Activated naive CD8-positive, alpha-beta T cell (primary cell): ENCODE results near the gene ENDOD1.

Source experiments
- H3K27ac Mint-ChIP-seq: one replicate; pipeline ENCODE4 v1.8.0; 2021; ENCODE audit warnings: mixed read lengths
- H3K27me3 Mint-ChIP-seq: one replicate; pipeline ENCODE4 v1.8.0; 2021; ENCODE audit warnings: mixed read lengths
- H3K36me3 Mint-ChIP-seq: one replicate; pipeline ENCODE4 v1.8.0; 2021; ENCODE audit warnings: mixed read lengths
- H3K4me1 Mint-ChIP-seq: one replicate; pipeline ENCODE4 v1.8.0; 2021; ENCODE audit warnings: low read depth, mixed read lengths
- H3K4me3 Mint-ChIP-seq: one replicate; pipeline ENCODE4 v1.8.0; 2021; ENCODE audit warnings: mild to moderate bottlenecking, mixed read lengths
- H3K9me3 Mint-ChIP-seq: one replicate; pipeline ENCODE4 v1.8.0; 2021; ENCODE audit warnings: low read depth, mixed read lengths

The ENDOD1 gene

GRCh38 chr11:95086836-95087570 lies 2.6 kb upstream of the ENDOD1 start:
- Mint-ChIP-seq H3K4me1 (peaks cover 46% of the 10 kb centered on the region), H3K4me3 (no peak overlapping the region), H3K36me3 (no peaks in the 10 kb centered on the region), H3K27me3 (no peaks in the 10 kb centered on the region), H3K9me3 (no peaks in the 10 kb centered on the region), H3K27ac (no peak overlapping the region)

GRCh38 chr11:95088946-95089619 lies 563 bp upstream of the ENDOD1 start:
- peaks cover 62% of the 10 kb centered on the region for H3K4me1 Mint-ChIP-seq
- peaks cover 5% of the 10 kb centered on the region for H3K36me3 Mint-ChIP-seq
- peak overlapping the region; percentile 96 for H3K27ac Mint-ChIP-seq
- no peaks in the 10 kb centered on the region for H3K27me3 Mint-ChIP-seq
- peak overlapping the region; percentile 83 for H3K4me3 Mint-ChIP-seq
- H3K9me3 Mint-ChIP-seq, result no peaks in the 10 kb centered on the region

GRCh38 chr11:95091663-95092180 lies 2.1 kb downstream of the ENDOD1 start:
- Mint-ChIP-seq H3K27ac (peak overlapping the region; percentile 17), H3K4me3 (peak overlapping the region; percentile 92), H3K4me1 (peaks cover 72% of the 10 kb centered on the region), H3K27me3 (no peaks in the 10 kb centered on the region), H3K9me3 (no peaks in the 10 kb centered on the region), H3K36me3 (peaks cover 9% of the 10 kb centered on the region)

GRCh38 chr11:95092549-95093324 lies 3.1 kb downstream of the ENDOD1 start:
- Mint-ChIP-seq H3K27me3 (no peaks in the 10 kb centered on the region), H3K4me3 (peak overlapping the region; percentile 92), H3K4me1 (peaks cover 77% of the 10 kb centered on the region), H3K36me3 (peaks cover 12% of the 10 kb centered on the region), H3K27ac (peak overlapping the region; percentile 30), H3K9me3 (no peaks in the 10 kb centered on the region)

- Mint-ChIP-seq H3K36me3 (peaks cover 12% of the 10 kb centered on the region), H3K4me3 (peak overlapping the region; percentile 69), H3K27ac (no peak overlapping the region), H3K4me1 (peaks cover 77% of the 10 kb centered on the region), H3K27me3 (no peaks in the 10 kb centered on the region), H3K9me3 (no peaks in the 10 kb centered on the region)
Observed at GRCh38 chr11:95093548-95093947, 3.9 kb downstream of the ENDOD1 start.

GRCh38 chr11:95095858-95096587 lies 6.4 kb downstream of the ENDOD1 start:
- Mint-ChIP-seq H3K4me1 (peaks cover 59% of the 10 kb centered on the region), H3K27ac (peak overlapping the region; percentile 38), H3K4me3 (peak overlapping the region; percentile 48), H3K9me3 (no peaks in the 10 kb centered on the region), H3K36me3 (peaks cover 14% of the 10 kb centered on the region), H3K27me3 (no peaks in the 10 kb centered on the region)

- Mint-ChIP-seq H3K9me3 (no peaks in the 10 kb centered on the region), H3K27ac (no peak overlapping the region), H3K4me1 (peaks cover 48% of the 10 kb centered on the region), H3K4me3 (no peak overlapping the region), H3K27me3 (no peaks in the 10 kb centered on the region), H3K36me3 (peaks cover 14% of the 10 kb centered on the region)
Observed at GRCh38 chr11:95097209-95097608, 7.6 kb downstream of the ENDOD1 start.

- H3K36me3 Mint-ChIP-seq, result peaks cover 9% of the 10 kb centered on the region
- no peak overlapping the region for H3K27ac Mint-ChIP-seq
- H3K9me3 Mint-ChIP-seq, result no peaks in the 10 kb centered on the region
- no peaks in the 10 kb centered on the region for H3K27me3 Mint-ChIP-seq
- peaks cover 34% of the 10 kb centered on the region for H3K4me1 Mint-ChIP-seq
- H3K4me3 Mint-ChIP-seq, result no peak overlapping the region
Observed at GRCh38 chr11:95098826-95099225, 9.2 kb downstream of the ENDOD1 start.

GRCh38 chr11:95100191-95100648 lies 10.6 kb downstream of the ENDOD1 start:
- no peaks in the 10 kb centered on the region for H3K27me3 Mint-ChIP-seq
- peaks cover 27% of the 10 kb centered on the region for H3K4me1 Mint-ChIP-seq
- no peak overlapping the region for H3K4me3 Mint-ChIP-seq
- H3K27ac Mint-ChIP-seq, result no peak overlapping the region
- peaks cover 9% of the 10 kb centered on the region for H3K36me3 Mint-ChIP-seq
- H3K9me3 Mint-ChIP-seq, result no peaks in the 10 kb centered on the region

GRCh38 chr11:95100856-95101507 lies 11.3 kb downstream of the ENDOD1 start:
- Mint-ChIP-seq H3K4me3 (no peak overlapping the region), H3K4me1 (peaks cover 19% of the 10 kb centered on the region), H3K27ac (no peak overlapping the region), H3K9me3 (no peaks in the 10 kb centered on the region), H3K36me3 (peaks cover 5% of the 10 kb centered on the region), H3K27me3 (no peaks in the 10 kb centered on the region)

- Mint-ChIP-seq H3K4me1 (peaks cover 17% of the 10 kb centered on the region), H3K36me3 (peaks cover 8% of the 10 kb centered on the region), H3K27me3 (no peaks in the 10 kb centered on the region), H3K9me3 (no peaks in the 10 kb centered on the region), H3K4me3 (no peak overlapping the region), H3K27ac (no peak overlapping the region)
Observed at GRCh38 chr11:95101935-95102334, 12.3 kb downstream of the ENDOD1 start.

GRCh38 chr11:95102733-95103132 lies 13.1 kb downstream of the ENDOD1 start:
- H3K27ac Mint-ChIP-seq, result no peak overlapping the region
- H3K9me3 Mint-ChIP-seq, result no peaks in the 10 kb centered on the region
- H3K27me3 Mint-ChIP-seq, result no peaks in the 10 kb centered on the region
- no peak overlapping the region for H3K4me3 Mint-ChIP-seq
- H3K36me3 Mint-ChIP-seq, result peaks cover 5% of the 10 kb centered on the region
- peaks cover 11% of the 10 kb centered on the region for H3K4me1 Mint-ChIP-seq

- peaks cover 7% of the 10 kb centered on the region for H3K4me1 Mint-ChIP-seq
- no peak overlapping the region for H3K27ac Mint-ChIP-seq
- no peak overlapping the region for H3K4me3 Mint-ChIP-seq
- H3K36me3 Mint-ChIP-seq, result peaks cover 5% of the 10 kb centered on the region
- no peaks in the 10 kb centered on the region for H3K9me3 Mint-ChIP-seq
- H3K27me3 Mint-ChIP-seq, result no peaks in the 10 kb centered on the region
Observed at GRCh38 chr11:95103701-95104100, 14.1 kb downstream of the ENDOD1 start.
